ENCODE results near the gene CASP5. TPM values are rescaled to one million over a fixed set of nuclear protein-coding genes. Genes with fewer than 3 reads are reported as not detected.
"Not testable (repeated sequence)": the region's sequence is repeated elsewhere in the genome, so short reads cannot be mapped to it uniquely, and the experiment has no call there.

Gene CASP5
- total RNA-seq: not detected in 2 replicates

DNA sequence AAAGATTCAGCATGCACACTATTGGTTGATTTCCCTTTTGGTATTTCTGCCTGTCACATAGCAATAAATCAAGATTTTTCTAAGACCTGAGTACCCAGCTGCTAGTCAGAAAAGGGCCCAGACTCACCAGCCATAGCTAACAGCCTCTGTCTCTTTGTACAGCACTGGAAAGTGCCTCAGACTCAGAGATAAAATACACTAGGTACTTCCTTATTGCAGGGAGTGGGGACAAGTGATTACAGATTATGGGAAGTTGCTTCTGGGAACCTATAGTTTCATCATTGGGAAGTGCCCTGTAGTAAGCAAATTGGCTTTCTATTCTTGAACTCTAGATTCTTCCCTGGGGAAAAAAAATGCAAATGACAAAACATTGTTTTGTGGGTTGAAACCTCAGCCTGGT is at the start of gene CASP5:
Gene CASP5, minus strand, starts transcription at position 166 of the 400 bp plus-strand sequence. Its CDS starts 32 bp downstream, at position 134.
- DNase-seq (ENCODE audit: low spot score): no peak
- Mint-ChIP-seq H3K36me3 (ENCODE audit: low read depth) (peaks cover 23% of the 10 kb centered on the region), H3K4me3 (ENCODE audit: low read depth) (no peak within 1 kb of the TSS), H3K9me3 (no peaks in the 10 kb centered on the region), H3K27ac (no peak within 1 kb of the TSS), H3K4me1 (ENCODE audit: low read depth) (peaks cover 6% of the 10 kb centered on the region), H3K27me3 (ENCODE audit: low read depth) (no peaks in the 10 kb centered on the region)
- intact Hi-C loops (cut with micrococcal nuclease): no loop called here

- H3K9me3 Mint-ChIP-seq; H3K4me3 Mint-ChIP-seq (ENCODE audit: low read depth); H3K27me3 Mint-ChIP-seq (ENCODE audit: low read depth); H3K36me3 Mint-ChIP-seq (ENCODE audit: low read depth); H3K27ac Mint-ChIP-seq; DNase-seq (ENCODE audit: low spot score); intact Hi-C loops (cut with micrococcal nuclease): not testable (repeated sequence)
- H3K4me1 Mint-ChIP-seq (ENCODE audit: low read depth): peaks cover 15% of the 10 kb centered on the region
Observed at GRCh38 chr11:105072080-105072479, 49.1 kb upstream of the CASP5 start.

- intact Hi-C loops (cut with micrococcal nuclease): no loop called here
- Mint-ChIP-seq H3K9me3 (no peaks in the 10 kb centered on the region), H3K36me3 (ENCODE audit: low read depth) (no peaks in the 10 kb centered on the region), H3K4me1 (ENCODE audit: low read depth) (peaks cover 10% of the 10 kb centered on the region), H3K27ac (no peak overlapping the region), H3K27me3 (ENCODE audit: low read depth) (no peaks in the 10 kb centered on the region), H3K4me3 (ENCODE audit: low read depth) (peak overlapping the region; percentile 27)
- no peak for DNase-seq (ENCODE audit: low spot score)
Observed at GRCh38 chr11:105071089-105071732, 48.2 kb upstream of the CASP5 start.

GRCh38 chr11:105070306-105070705 is 47.3 kb upstream of the CASP5 start:
- no peaks in the 10 kb centered on the region for H3K9me3 Mint-ChIP-seq
- no peak overlapping the region for H3K4me3 Mint-ChIP-seq (ENCODE audit: low read depth)
- peaks cover 10% of the 10 kb centered on the region for H3K4me1 Mint-ChIP-seq (ENCODE audit: low read depth)
- H3K27me3 Mint-ChIP-seq (ENCODE audit: low read depth): no peaks in the 10 kb centered on the region
- no peak for DNase-seq (ENCODE audit: low spot score)
- no peak overlapping the region for H3K27ac Mint-ChIP-seq
- no peaks in the 10 kb centered on the region for H3K36me3 Mint-ChIP-seq (ENCODE audit: low read depth)
- intact Hi-C loops (cut with micrococcal nuclease): no loop called here

GRCh38 chr11:105069749-105070148 is 46.8 kb upstream of the CASP5 start:
- H3K27ac Mint-ChIP-seq; H3K4me3 Mint-ChIP-seq (ENCODE audit: low read depth); DNase-seq (ENCODE audit: low spot score); H3K27me3 Mint-ChIP-seq (ENCODE audit: low read depth); intact Hi-C loops (cut with micrococcal nuclease); H3K9me3 Mint-ChIP-seq; H3K36me3 Mint-ChIP-seq (ENCODE audit: low read depth): not testable (repeated sequence)
- H3K4me1 Mint-ChIP-seq (ENCODE audit: low read depth): peaks cover 10% of the 10 kb centered on the region

- DNase-seq (ENCODE audit: low spot score); H3K9me3 Mint-ChIP-seq; intact Hi-C loops (cut with micrococcal nuclease); H3K4me1 Mint-ChIP-seq (ENCODE audit: low read depth); H3K36me3 Mint-ChIP-seq (ENCODE audit: low read depth); H3K27me3 Mint-ChIP-seq (ENCODE audit: low read depth); H3K4me3 Mint-ChIP-seq (ENCODE audit: low read depth); H3K27ac Mint-ChIP-seq: not testable (repeated sequence)
Observed at GRCh38 chr11:105063245-105063941, 40.4 kb upstream of the CASP5 start.

- intact Hi-C loops (cut with micrococcal nuclease): no loop called here
- Mint-ChIP-seq H3K4me3 (ENCODE audit: low read depth) (no peak overlapping the region), H3K4me1 (ENCODE audit: low read depth) (no peaks in the 10 kb centered on the region), H3K27ac (no peak overlapping the region), H3K27me3 (ENCODE audit: low read depth) (peaks cover 10% of the 10 kb centered on the region), H3K36me3 (ENCODE audit: low read depth) (no peaks in the 10 kb centered on the region), H3K9me3 (no peaks in the 10 kb centered on the region)
- DNase-seq (ENCODE audit: low spot score): no peak
Observed at GRCh38 chr11:105057432-105057831, 34.5 kb upstream of the CASP5 start.

DNA sequence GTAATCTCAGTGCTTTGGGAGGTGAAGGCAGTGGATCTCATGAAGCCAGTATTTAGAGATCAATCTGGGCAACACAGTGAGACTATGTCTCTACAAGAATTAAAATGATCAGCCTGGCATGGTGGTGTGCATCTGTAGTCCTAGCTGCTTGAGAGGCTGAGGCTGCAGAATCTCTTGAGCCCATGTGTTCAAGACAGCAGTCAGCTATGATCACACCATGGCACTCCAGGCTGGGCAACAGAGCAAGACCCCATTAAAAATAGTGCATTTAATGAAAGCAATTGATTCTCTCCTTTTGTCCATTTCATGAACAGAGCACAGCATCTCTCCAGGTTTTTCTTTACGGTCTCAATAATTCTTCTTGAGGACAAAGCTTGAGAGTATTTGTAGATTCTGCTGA is 33.5 kb upstream of the CASP5 start:
- no peaks in the 10 kb centered on the region for H3K36me3 Mint-ChIP-seq (ENCODE audit: low read depth)
- no peaks in the 10 kb centered on the region for H3K9me3 Mint-ChIP-seq
- H3K27ac Mint-ChIP-seq: no peak overlapping the region
- H3K4me1 Mint-ChIP-seq (ENCODE audit: low read depth): no peaks in the 10 kb centered on the region
- intact Hi-C loops (cut with micrococcal nuclease): no loop called here
- no peak overlapping the region for H3K4me3 Mint-ChIP-seq (ENCODE audit: low read depth)
- no peak for DNase-seq (ENCODE audit: low spot score)
- H3K27me3 Mint-ChIP-seq (ENCODE audit: low read depth): peaks cover 9% of the 10 kb centered on the region

GRCh38 chr11:105054723-105055493 is 31.9 kb upstream of the CASP5 start:
- H3K27me3 Mint-ChIP-seq (ENCODE audit: low read depth): peaks cover 9% of the 10 kb centered on the region
- no peaks in the 10 kb centered on the region for H3K36me3 Mint-ChIP-seq (ENCODE audit: low read depth)
- no peak for DNase-seq (ENCODE audit: low spot score)
- intact Hi-C loops (cut with micrococcal nuclease): no loop called here
- H3K4me1 Mint-ChIP-seq (ENCODE audit: low read depth): no peaks in the 10 kb centered on the region
- H3K9me3 Mint-ChIP-seq: no peaks in the 10 kb centered on the region
- no peak overlapping the region for H3K4me3 Mint-ChIP-seq (ENCODE audit: low read depth)
- no peak overlapping the region for H3K27ac Mint-ChIP-seq

- no peak for DNase-seq (ENCODE audit: low spot score)
- peaks cover 13% of the 10 kb centered on the region for H3K27me3 Mint-ChIP-seq (ENCODE audit: low read depth)
- H3K4me3 Mint-ChIP-seq (ENCODE audit: low read depth): no peak overlapping the region
- no peaks in the 10 kb centered on the region for H3K4me1 Mint-ChIP-seq (ENCODE audit: low read depth)
- no peaks in the 10 kb centered on the region for H3K36me3 Mint-ChIP-seq (ENCODE audit: low read depth)
- no peaks in the 10 kb centered on the region for H3K9me3 Mint-ChIP-seq
- intact Hi-C loops (cut with micrococcal nuclease): no loop called here
- no peak overlapping the region for H3K27ac Mint-ChIP-seq
Observed at GRCh38 chr11:105052487-105052886, 29.5 kb upstream of the CASP5 start.

GRCh38 chr11:105051559-105051958 is 28.6 kb upstream of the CASP5 start:
- H3K27ac Mint-ChIP-seq: no peak overlapping the region
- H3K36me3 Mint-ChIP-seq (ENCODE audit: low read depth): no peaks in the 10 kb centered on the region
- H3K9me3 Mint-ChIP-seq: no peaks in the 10 kb centered on the region
- intact Hi-C loops (cut with micrococcal nuclease): no loop called here
- H3K4me1 Mint-ChIP-seq (ENCODE audit: low read depth): peaks cover 2% of the 10 kb centered on the region
- no peak for DNase-seq (ENCODE audit: low spot score)
- H3K27me3 Mint-ChIP-seq (ENCODE audit: low read depth): peaks cover 13% of the 10 kb centered on the region
- H3K4me3 Mint-ChIP-seq (ENCODE audit: low read depth): no peak overlapping the region

DNA sequence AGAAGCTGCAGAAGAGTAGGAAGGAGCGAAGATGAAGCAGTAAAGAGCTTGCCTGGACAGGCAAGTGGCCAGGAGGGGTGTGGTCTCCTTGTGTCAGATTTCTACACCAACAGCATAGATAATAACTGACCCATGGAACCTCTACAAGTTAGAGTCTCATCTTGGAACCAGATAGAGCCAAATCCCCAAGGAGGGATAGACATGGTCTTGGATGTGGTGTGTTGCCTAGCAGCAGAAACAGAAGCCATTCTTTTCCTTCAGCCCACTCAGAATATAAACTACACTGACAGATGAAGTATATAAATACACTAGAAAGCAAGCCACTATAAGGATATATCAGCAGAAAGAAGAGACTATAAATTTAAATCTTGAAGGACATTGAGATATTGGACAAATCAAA is 26.5 kb upstream of the CASP5 start:
- intact Hi-C loops (cut with micrococcal nuclease): loop anchor here (5.0 kb wide), 1 partner anchor 82 kb away; the partner anchor contains the start of gene CASP4
- no peak for DNase-seq (ENCODE audit: low spot score)
- Mint-ChIP-seq H3K27me3 (ENCODE audit: low read depth) (peaks cover 6% of the 10 kb centered on the region), H3K4me3 (ENCODE audit: low read depth) (no peak overlapping the region), H3K27ac (no peak overlapping the region), H3K4me1 (ENCODE audit: low read depth) (peaks cover 16% of the 10 kb centered on the region), H3K9me3 (no peaks in the 10 kb centered on the region), H3K36me3 (ENCODE audit: low read depth) (no peaks in the 10 kb centered on the region)
